GM18520 (cell line): Measurements from ENCODE around the gene ZNF609.

ENCODE experiments used
- ATAC-seq: cut with Tn5 transposase; IDR thresholded peaks from one replicate; pipeline ENCODE4 v1.9.1; 2021; ENCODE audit not compliant: unreplicated experiment

The ZNF609 gene

DNA sequence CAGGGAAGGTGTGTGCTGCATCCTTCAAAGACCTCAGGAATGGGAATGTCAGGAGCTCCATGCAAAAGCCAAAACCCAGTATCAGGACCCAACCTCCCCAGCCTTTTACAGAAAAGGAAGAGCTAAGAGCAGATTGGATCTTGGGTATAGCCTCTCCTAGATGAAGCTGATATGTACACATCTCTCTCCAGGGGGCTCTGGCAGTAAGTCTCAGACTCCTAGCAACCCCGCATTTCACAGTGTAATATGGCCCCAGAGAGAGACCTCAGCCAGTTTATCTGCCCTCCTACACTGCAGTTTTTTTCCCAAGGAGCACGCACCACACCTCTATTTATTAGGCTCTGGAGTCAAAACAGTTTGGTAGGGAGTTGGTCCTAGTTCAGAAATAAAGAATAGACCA, 226.8 kb downstream of the ZNF609 start:
- ATAC-seq: no peak

DNA sequence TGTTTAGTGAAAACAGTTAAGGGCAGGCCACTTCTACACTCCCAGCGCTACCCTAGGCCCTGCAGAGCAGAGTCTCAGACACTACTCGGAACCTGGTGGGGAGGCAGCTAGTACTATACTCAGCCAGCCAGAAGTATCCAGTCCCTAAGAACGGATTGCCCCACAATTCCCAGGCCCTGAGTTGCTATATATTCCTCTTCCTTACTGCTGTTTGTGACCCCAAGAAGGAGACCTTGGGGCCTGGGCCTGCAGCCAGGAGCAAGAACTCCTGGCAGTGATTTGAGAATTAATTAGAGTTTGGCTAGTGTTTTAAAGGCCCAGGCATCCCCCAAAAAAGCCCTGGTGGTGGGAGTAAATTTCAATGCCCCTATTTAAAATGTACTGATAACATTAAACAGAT, 227.3 kb downstream of the ZNF609 start:
- ATAC-seq: no peak

GRCh38 chr15:64688770-64689169, 228.4 kb downstream of the ZNF609 start:
- no peak for ATAC-seq

DNA sequence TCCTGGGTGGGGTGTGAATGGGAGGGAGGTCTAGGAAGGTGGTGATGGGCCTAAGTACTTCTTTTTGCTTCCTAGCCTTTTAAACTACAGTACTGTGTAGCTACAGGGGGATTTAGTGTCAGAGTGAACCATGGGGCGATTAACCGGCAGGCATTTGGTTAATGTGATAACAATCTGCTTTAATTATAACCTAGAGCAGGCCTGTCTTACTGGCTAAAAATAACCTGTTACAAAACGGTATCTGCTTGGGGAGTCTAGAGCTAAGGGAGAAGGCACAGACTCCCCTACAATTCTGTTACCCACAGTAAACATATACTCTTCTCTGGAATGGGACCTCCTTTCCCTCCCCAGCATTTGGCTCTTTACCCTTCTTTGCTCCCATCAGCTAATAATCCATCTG, 229.6 kb downstream of the ZNF609 start:
- no peak for ATAC-seq

GRCh38 chr15:64690578-64691296, 230.4 kb downstream of the ZNF609 start:
- no peak for ATAC-seq

DNA sequence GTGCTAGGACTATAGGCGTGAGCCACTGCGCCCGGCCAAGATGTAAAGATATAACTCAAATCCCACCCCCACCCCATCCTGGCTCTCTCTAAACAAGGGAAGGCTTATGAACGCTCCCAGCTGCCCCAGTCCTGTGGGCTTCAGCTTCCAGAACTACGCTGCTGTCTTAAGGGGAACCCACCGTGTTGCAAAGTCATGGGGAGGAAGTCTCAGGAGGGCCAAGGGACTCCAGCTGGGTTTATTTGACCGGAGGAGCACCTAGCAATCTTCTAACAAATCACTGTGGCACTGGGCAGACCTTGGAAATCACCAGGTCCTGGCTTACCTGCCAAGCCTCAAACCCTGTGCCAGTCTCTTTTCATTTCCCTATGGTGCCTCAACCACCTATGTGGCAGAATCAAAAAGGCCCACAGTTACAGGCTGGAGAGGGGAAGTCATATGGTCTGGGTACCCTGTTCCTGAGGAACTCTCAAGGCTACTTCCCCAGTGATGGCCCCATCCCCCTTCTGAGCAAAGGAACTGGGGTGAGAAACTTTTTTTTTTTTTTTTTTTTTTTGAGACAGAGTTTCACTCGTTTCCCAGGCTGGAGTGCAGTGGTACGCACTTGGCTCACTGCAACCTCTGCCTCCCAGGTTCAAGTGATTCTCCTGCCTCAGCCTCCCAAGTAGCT, 231.7 kb downstream of the ZNF609 start:
- ATAC-seq: no peak

- no peak for ATAC-seq
Measured at GRCh38 chr15:64693134-64693533, 232.8 kb downstream of the ZNF609 start.

DNA sequence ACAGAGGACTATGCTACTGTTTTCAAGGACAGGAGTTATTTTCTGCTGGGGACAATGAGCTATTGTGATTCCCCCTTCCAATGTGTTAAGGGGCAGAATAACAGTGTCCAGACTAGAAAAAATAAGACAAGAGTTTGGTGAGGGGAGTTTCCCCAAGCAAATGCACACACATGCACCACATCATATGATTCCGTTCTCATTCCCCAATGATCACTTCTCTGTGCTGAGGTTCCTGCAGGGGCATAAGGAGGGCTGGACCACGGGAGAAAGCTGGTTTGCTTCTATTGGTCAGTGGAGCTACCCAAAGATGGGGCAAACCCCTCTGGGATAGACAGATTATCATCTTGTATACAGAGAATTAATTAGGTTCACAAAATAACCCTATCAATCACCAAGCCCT, 234.4 kb downstream of the ZNF609 start:
- no peak for ATAC-seq

- ATAC-seq: no peak
Measured at GRCh38 chr15:64695561-64695992, 235.2 kb downstream of the ZNF609 start.

- no peak for ATAC-seq
Measured at GRCh38 chr15:64696481-64696880, 236.1 kb downstream of the ZNF609 start.

DNA sequence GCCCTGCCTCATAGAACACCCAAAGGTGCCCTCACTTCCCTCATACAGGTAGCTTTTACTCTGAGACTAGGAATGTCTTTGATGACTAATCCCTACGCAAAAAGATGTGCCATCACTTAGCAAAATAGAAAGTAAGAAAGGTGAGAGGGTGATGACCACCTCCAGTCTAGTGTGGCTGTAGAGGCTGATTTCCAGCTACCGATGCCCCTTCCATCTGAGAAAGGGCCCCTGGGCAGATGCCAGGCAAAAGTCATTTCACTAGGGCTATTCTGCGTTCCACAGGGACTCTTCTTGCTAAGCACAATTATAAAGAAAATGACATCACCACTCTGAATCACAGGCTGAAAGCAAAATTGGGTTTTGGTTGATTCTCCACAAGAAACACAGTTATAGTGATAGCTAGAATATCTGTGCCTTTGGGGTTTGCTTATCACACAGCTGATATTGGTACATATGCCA, 237.6 kb downstream of the ZNF609 start:
- peak; percentile 44 for ATAC-seq

GRCh38 chr15:64698823-64699222, 238.4 kb downstream of the ZNF609 start:
- ATAC-seq: no peak

DNA sequence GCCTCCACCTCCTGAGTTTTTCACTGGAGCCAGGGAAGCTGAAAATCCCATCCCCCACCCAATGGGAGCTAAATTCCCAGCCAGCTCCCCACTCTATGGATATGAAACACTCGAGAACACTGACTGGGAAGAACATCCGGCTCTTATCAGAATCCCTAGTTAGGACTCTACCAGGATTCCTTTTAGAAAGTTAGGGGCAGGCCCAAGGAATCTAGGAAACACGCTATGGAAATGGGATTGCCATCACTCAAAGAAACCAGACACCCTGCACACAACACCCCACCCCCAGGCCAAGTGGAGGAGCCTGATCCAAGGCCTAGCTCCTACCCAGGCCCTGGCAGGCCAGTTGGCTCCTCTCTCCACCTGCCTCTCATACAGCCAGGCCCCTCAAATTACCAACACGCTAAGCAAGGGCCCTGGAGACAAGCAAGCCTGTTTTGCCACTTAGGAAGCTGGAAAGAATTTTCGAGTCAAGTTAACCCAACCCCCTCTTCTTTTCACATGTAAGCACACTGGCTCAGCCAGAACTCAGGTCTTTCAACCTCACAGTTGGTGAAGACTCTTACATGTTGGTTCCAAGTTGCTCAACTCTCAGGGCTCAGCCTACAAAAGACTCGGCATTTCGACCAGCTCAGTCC, 239.5 kb downstream of the ZNF609 start:
- no peak for ATAC-seq

DNA sequence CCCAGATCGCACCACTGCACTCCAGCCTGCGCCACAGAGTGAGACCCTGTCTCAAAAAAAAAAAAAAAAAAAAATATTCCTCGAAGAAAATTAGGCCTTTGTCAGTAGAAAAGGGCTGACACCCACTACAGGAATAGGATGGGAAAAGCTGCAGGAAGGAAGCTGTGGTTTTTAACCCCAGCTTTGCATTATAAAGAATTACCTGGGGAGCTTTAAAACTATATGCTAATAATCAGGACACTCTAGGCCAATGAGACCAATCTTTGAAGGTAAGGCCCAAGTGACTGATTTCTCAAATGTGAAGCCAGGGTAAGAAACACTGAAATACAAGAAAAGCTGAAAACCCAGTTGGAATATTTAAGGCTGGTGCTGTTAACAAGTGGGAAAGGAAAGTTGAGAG, 240.7 kb downstream of the ZNF609 start:
- no peak for ATAC-seq

GRCh38 chr15:64701482-64702184, 241.3 kb downstream of the ZNF609 start:
- no peak for ATAC-seq

- peak; percentile 61 for ATAC-seq
Measured at GRCh38 chr15:64702816-64703631, 242.6 kb downstream of the ZNF609 start.

DNA sequence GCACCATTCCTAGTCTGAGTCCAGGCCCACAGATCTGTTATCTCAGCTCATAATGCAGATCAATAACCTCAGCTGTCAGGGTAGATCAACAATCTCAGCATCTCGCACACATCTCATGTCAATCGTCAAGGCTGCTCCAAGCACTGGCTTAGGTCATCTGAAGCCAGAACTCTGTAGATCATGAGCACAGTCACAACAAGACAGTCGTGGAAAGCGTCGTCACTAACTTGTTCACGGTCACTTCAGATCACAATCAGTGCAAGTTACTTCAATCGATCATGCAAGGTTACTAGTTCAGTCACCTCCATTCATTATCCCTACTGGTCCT, 243.2 kb downstream of the ZNF609 start:
- ATAC-seq: no peak

- no peak for ATAC-seq
Measured at GRCh38 chr15:64705006-64705405, 244.6 kb downstream of the ZNF609 start.

GRCh38 chr15:64706011-64706911, 245.9 kb downstream of the ZNF609 start:
- no peak for ATAC-seq
